Endothelial cell of umbilical vein (primary cell): ENCODE measurements around the gene SYNGR3. TPM values are rescaled to one million over a fixed set of nuclear protein-coding genes. Genes with fewer than 3 reads are reported as not detected.

Experiments used
- BruUV-seq: library from RNA; stranded (reverse); fragments of 400-500 nt; replicated peaks from 2 replicates; lab custom pipeline; 2021; lab: Mats Ljungman, UMichigan
- CTCF ChIA-PET: fragments of 300-600, 350-600 bp; sonication (Branson Sonifier 250); formaldehyde crosslinking; loops from one replicate; lab custom pipeline; 2021; ENCODE audit warnings: antibody characterized with exemption, inconsistent platforms; lab: Charles Lee
- POLR2A ChIA-PET: fragments of 300-600, 350-600 bp; sonication (Branson Sonifier 250); formaldehyde crosslinking; loops from one replicate; lab custom pipeline; 2021; ENCODE audit warnings: antibody characterized with exemption, inconsistent platforms; lab: Charles Lee
- DNase-seq: peaks from one replicate; pipeline ENCODE4 v3.0.0-alpha.2; 2011; ENCODE audit warnings: low read depth, low spot score
- FAIRE-seq: peaks from 2 replicates; lab custom pipeline; 2011; peaks lifted over from hg19 to GRCh38; lab: Jason Lieb, UNC
- H2AFZ ChIP-seq: 2 replicates; pipeline ENCODE4 v1.6.0; 2012; ENCODE audit warnings: low read depth, low read length, control low read depth, inconsistent platforms
- H3K27ac ChIP-seq: 2 replicates; pipeline ENCODE4 v1.5.1; 2011; ENCODE audit warnings: low read depth, mild to moderate bottlenecking, control low read depth, low read length, moderate library complexity; ENCODE audit not compliant: insufficient read depth
- H3K27me3 ChIP-seq, 2 experiments: 2 replicates each; pipeline versions ENCODE4 v1.6.0 to v1.6.1; 2011; ENCODE audit warnings: low read length in 2 of 2, mixed read lengths in 1 of 2; ENCODE audit not compliant: control insufficient read depth in 2 of 2, insufficient read depth in 2 of 2
- H3K36me3 ChIP-seq, 2 experiments: 2 replicates in 1 of 2; 3 replicates in 1 of 2; pipeline ENCODE4 v1.5.1; 2011; ENCODE audit warnings: low read length in 2 of 2, mild to moderate bottlenecking in 1 of 2, moderate library complexity in 1 of 2; ENCODE audit not compliant: control insufficient read depth in 2 of 2, insufficient read depth in 2 of 2; ENCODE audit errors: extremely low read depth in 1 of 2
- H3K4me1 ChIP-seq: 3 replicates; pipeline ENCODE4 v1.5.1; 2011; ENCODE audit warnings: mild to moderate bottlenecking, low read length; ENCODE audit not compliant: control insufficient read depth, insufficient read depth; ENCODE audit errors: extremely low read depth
- H3K4me2 ChIP-seq: 2 replicates; pipeline ENCODE4 v1.6.1; 2011; ENCODE audit warnings: low read length, control low read depth, mixed read lengths; ENCODE audit not compliant: insufficient read depth
- H3K4me3 ChIP-seq, 3 experiments: fragments of 200-600 bp in 1 of 3; sonication (generic), shearing (Covaris generic) in 1 of 3; replicated peaks in 1 of 3; 2 replicates each; pipeline ENCODE4 v1.5.1; 2011 to 2016; ENCODE audit warnings: control low read depth in 3 of 3, low read length in 3 of 3, mild to moderate bottlenecking in 2 of 3, inconsistent platforms in 1 of 3, low read depth in 1 of 3, moderate library complexity in 1 of 3; ENCODE audit not compliant: insufficient read depth in 1 of 3
- H3K79me2 ChIP-seq: 2 replicates; pipeline ENCODE4 v1.6.0; 2012; ENCODE audit warnings: low read length, inconsistent platforms; ENCODE audit not compliant: control insufficient read depth, insufficient read depth
- H3K9ac ChIP-seq: replicated peaks from 2 replicates; pipeline ENCODE3; 2011; ENCODE audit warnings: low read length, control low read depth; ENCODE audit not compliant: insufficient read depth; ENCODE audit errors: extremely low read depth
- H3K9me1 ChIP-seq: replicated peaks from 3 replicates; pipeline ENCODE4 v1.6.0; 2011; ENCODE audit warnings: mild to moderate bottlenecking, low read length; ENCODE audit not compliant: control insufficient read depth, insufficient read depth; ENCODE audit errors: extremely low read depth
- H3K9me3 ChIP-seq: replicated peaks from 2 replicates; pipeline ENCODE4 v1.5.1; 2012; ENCODE audit warnings: low read length, inconsistent platforms; ENCODE audit not compliant: control insufficient read depth, insufficient read depth
- H4K20me1 ChIP-seq: replicated peaks from 2 replicates; pipeline ENCODE3; 2011; ENCODE audit warnings: mild to moderate bottlenecking, low read length; ENCODE audit not compliant: control insufficient read depth, insufficient read depth; ENCODE audit errors: extremely low read depth
- EZH2 ChIP-seq: IDR thresholded peaks from 2 replicates; pipeline ENCODE4 v1.6.1; 2012; ENCODE audit warnings: borderline replicate concordance, low read depth, mild to moderate bottlenecking, moderate library complexity, low read length, inconsistent platforms; ENCODE audit not compliant: severe bottlenecking
- FOS ChIP-seq: IDR thresholded peaks from 2 replicates; pipeline ENCODE4 v1.6.1; 2011; ENCODE audit warnings: mild to moderate bottlenecking, low read length, moderate library complexity, borderline replicate concordance; ENCODE audit not compliant: insufficient read depth
- MYC ChIP-seq: IDR thresholded peaks from one replicate; pipeline ENCODE4 v1.6.1; 2011; ENCODE audit warnings: mild to moderate bottlenecking, low read depth, low read length
- POLR2AphosphoS5 ChIP-seq: IDR thresholded peaks from 2 replicates; pipeline ENCODE4 v1.6.1; 2012; ENCODE audit warnings: low read depth, mild to moderate bottlenecking, control low read depth, low read length, moderate library complexity; ENCODE audit not compliant: insufficient read depth
- dilution Hi-C: fragments of 300-500 bp; cut with MboI; formaldehyde crosslinking; loops from one replicate; pipeline ENCODE4 v1.15.0; 2019; ENCODE audit warnings: low sequenced_read_pairs; ENCODE audit not compliant: extremely low pct_ligation_motif_present
- intact Hi-C: fragments of 100-400 bp; cut with micrococcal nuclease; formaldehyde crosslinking; loops from one replicate; pipeline ENCODE4 v1.10.0; 2022
- polyA plus RNA-seq, 4 experiments: library from polyadenylated mRNA; depleted of rRNA in 3 of 4; stranded (reverse) in 3 of 4; unstranded in 1 of 4; fragments of >200 nt; gene quantifications; 2 replicates each; pipeline versions ENCODE4 v1.2.1 to v1.2.3, GENCODE V29; 2011 to 2012; ENCODE audit warnings: missing spikeins in 1 of 4
- small RNA-seq: library from RNA; depleted of rRNA; stranded (forward); fragments of <200 nt; gene quantifications from one replicate; pipeline ENCODE3, GENCODE V24; 2012; ENCODE audit warnings: low replicate concordance, low read depth; ENCODE audit not compliant: insufficient read depth, insufficient read length
- total RNA-seq: library from RNA; stranded (reverse); gene quantifications from 2 replicates; pipeline ENCODE4 v1.2.3, GENCODE V29; 2021

The SYNGR3 gene
- total and polyA plus RNA-seq, 2 donors (not counting 3 experiments of a cell fraction or from before 2014, with no cell fraction given), result 0.95 to 1.4 TPM

DNA sequence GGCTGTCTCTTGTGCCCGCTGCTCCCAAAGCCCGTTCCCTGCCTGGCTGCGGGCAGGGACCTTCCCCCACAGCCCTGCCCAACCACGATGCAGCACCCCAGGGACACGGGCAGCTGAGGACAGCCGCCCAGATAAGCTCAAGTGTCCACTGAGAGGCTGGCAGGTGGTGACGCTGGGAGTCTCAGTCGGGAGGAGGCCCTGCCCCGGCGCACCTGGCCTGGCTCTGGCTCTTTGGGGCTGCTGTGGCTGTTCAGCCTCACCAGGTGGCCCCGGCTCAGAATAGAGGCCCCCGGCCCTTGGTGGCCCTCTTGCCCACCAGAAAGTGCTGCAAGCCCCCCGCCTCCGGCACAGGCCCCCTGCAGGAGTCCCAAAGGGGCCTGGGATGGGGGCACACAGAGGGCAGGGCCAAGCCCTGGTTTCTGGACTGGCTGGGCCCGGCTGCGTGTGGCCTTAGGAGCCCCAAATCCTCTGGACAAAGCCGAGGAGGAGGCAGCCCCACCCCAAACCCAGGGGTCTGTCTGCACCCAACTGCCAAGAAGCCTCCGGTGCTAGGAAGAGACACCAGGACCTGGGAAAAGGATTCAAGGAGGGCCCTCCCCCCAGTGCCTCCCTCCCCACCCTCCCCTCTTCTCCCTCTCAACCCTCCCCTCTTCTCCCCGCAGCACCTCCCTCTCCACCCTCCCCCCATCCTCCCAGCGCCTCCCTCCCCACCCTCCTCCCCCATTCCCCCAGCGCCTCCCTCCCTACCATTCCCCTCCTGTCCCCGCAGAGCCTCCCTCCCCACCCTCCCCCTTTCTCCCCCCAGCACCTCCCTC, 52.6 kb downstream of the SYNGR3 start:
- TF ChIP-seq MYC (no peak), POLR2AphosphoS5 (no peak), EZH2 (no peak)
- H3K4me1 ChIP-seq, result peaks cover 27% of the 10 kb centered on the region
- H3K27ac ChIP-seq, result no peak overlapping the region
- no peak overlapping the region for H2AFZ ChIP-seq
- H4K20me1 ChIP-seq, result no peaks in the 10 kb centered on the region
- H3K9me3 ChIP-seq, result no peaks in the 10 kb centered on the region
- no peak overlapping the region for H3K4me2 ChIP-seq
- no peak overlapping the region for H3K9ac ChIP-seq
- DNase-seq (no peak), FAIRE-seq (no peak)
- H3K27me3 ChIP-seq, result no peaks in the 10 kb centered on the region
- H3K36me3 ChIP-seq, result peaks cover 0 to 6% of the 10 kb centered on the region in 2 experiments
- no peak overlapping the region for H3K4me3 ChIP-seq
- ChIA-PET CTCF (interaction anchor here (3.2 kb wide), 1 partner anchor 10 kb away, joined by 20 read pairs; no protein-coding TSS in a partner anchor), POLR2A (no interaction called here)
- no peaks in the 10 kb centered on the region for H3K9me1 ChIP-seq
- intact Hi-C loops, result no loop called here
- H3K79me2 ChIP-seq, result no peaks in the 10 kb centered on the region
- no TSS peak for BruUV-seq
- dilution Hi-C loops, result loop anchor here (25.0 kb wide), 1 partner anchor 120 kb away; the partner anchor contains the start of gene TRAF7

DNA sequence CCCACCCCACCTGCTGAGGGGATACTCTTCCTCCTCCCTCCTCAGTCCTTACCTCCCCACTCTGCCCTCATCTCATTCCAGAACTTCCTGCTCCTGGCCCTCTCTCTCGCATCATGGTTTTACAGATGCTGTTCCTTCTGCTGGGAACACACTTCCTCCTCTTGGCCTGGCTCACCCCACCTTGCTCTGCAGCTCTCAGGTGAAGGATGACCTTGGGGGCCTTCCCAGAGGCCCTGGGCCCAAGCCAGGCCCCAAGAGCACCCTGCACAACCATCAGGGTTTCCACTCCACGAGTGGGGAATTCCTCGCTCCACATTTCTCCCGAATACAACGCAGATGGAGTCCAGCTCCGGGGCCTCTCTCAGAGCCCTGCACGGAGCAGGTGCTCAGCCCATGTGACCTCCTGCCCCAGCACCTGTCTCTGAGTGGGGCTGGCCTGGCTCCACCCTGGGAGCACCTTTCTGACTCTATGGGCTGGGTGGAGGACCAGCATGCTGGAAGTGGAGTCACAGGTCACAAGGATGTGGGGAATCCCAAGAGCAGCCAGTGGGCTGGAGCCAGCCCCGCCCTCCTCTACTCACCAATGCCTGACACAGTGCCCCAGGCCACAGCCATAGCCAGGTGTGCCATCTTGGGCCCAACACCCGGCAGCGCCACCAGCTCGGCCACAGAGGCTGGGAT, 53.4 kb downstream of the SYNGR3 start:
- Histone ChIP-seq H2AFZ (no peak overlapping the region), H3K4me3 (no peak overlapping the region), H3K79me2 (peaks cover 2% of the 10 kb centered on the region), H3K36me3 (peaks cover 0 to under 1% of the 10 kb centered on the region in 2 experiments), H4K20me1 (no peaks in the 10 kb centered on the region), H3K9me3 (no peaks in the 10 kb centered on the region), H3K4me2 (no peak overlapping the region), H3K9me1 (no peaks in the 10 kb centered on the region), H3K27me3 (no peaks in the 10 kb centered on the region), H3K27ac (no peak overlapping the region), H3K9ac (no peak overlapping the region), H3K4me1 (peaks cover 27% of the 10 kb centered on the region)
- BruUV-seq, result no TSS peak
- CTCF ChIA-PET, result interaction anchor here (3.2 kb wide), 1 partner anchor 10 kb away, joined by 20 read pairs; no protein-coding TSS in a partner anchor
- POLR2A ChIA-PET, result interaction anchor here (1.4 to 2.4 kb wide), 2 partner anchors 48 to 112 kb away, joined by 3 to 8 read pairs; partner anchors contain the start of gene TRAF7
- intact Hi-C loops, result no loop called here
- dilution Hi-C loops, result loop anchor here (25.0 kb wide), 1 partner anchor 119 kb away; the partner anchor contains the start of gene TRAF7
- FAIRE-seq, result no peak
- no peak for DNase-seq
- TF ChIP-seq POLR2AphosphoS5 (no peak), FOS (no peak)

Small RNA genes lying within 50 kb of the gene (small RNA-seq; reads per million reads assigned to genes)
- not detected for gene AC005363.2
- not detected for gene RN7SL219P
- not detected for gene SNORA10
- gene SNORA64, result not detected

Other genes starting within 250 kb of the SYNGR3 start
Only the 30 nearest of the 32 such genes appear.
- gene NME3, start 218.4 kb upstream of the SYNGR3 start, total RNA-seq, result 32.0 and 38.2 TPM in 2 replicates
- gene NME3, start 218.4 kb upstream of the SYNGR3 start, polyA plus RNA-seq, result 74.4 and 133 TPM in 2 replicates
- gene EME2, start 217.2 kb upstream of the SYNGR3 start, total RNA-seq, result 15.2 and 21.4 TPM in 2 replicates
- gene EME2, start 217.2 kb upstream of the SYNGR3 start, polyA plus RNA-seq, result 9.7 and 11.5 TPM in 2 replicates
- 85.2 and 102 TPM in 2 replicates for gene MRPS34, start 216.8 kb upstream of the SYNGR3 start, total RNA-seq
- gene MRPS34, start 216.8 kb upstream of the SYNGR3 start, polyA plus RNA-seq, result 82.1 and 93.8 TPM in 2 replicates
- gene SPSB3, start 207.4 kb upstream of the SYNGR3 start, total RNA-seq, result 39.0 and 40.5 TPM in 2 replicates
- gene SPSB3, start 207.4 kb upstream of the SYNGR3 start, polyA plus RNA-seq, result 86.2 and 107 TPM in 2 replicates
- 55.0 and 58.2 TPM in 2 replicates for gene NUBP2, start 207.0 kb upstream of the SYNGR3 start, total RNA-seq
- 69.6 and 85.4 TPM in 2 replicates for gene NUBP2, start 207.0 kb upstream of the SYNGR3 start, polyA plus RNA-seq
- gene IGFALS, start 196.3 kb upstream of the SYNGR3 start, total RNA-seq, result not detected in 2 replicates
- gene IGFALS, start 196.3 kb upstream of the SYNGR3 start, polyA plus RNA-seq, result 0.03 TPM in 1 of 2 replicates, not detected in the other
- gene HAGH, start 163.1 kb upstream of the SYNGR3 start, total RNA-seq, result 54.3 and 56.4 TPM in 2 replicates
- gene HAGH, start 163.1 kb upstream of the SYNGR3 start, polyA plus RNA-seq, result 84.2 and 122 TPM in 2 replicates
- 27.9 and 44.8 TPM in 2 replicates for gene FAHD1, start 162.8 kb upstream of the SYNGR3 start, total RNA-seq
- 69.2 and 85.0 TPM in 2 replicates for gene FAHD1, start 162.8 kb upstream of the SYNGR3 start, polyA plus RNA-seq
- gene MEIOB, start 117.8 kb upstream of the SYNGR3 start, total RNA-seq, result not detected in 2 replicates
- gene MEIOB, start 117.8 kb upstream of the SYNGR3 start, polyA plus RNA-seq, result 0.04 TPM in 1 of 2 replicates, not detected in the other
- gene HS3ST6, start 71.6 kb upstream of the SYNGR3 start, total RNA-seq, result not detected in 2 replicates
- not detected in 2 replicates for gene HS3ST6, start 71.6 kb upstream of the SYNGR3 start, polyA plus RNA-seq
- 20.7 and 25.0 TPM in 2 replicates for gene MSRB1, start 46.8 kb upstream of the SYNGR3 start, total RNA-seq
- gene MSRB1, start 46.8 kb upstream of the SYNGR3 start, polyA plus RNA-seq, result 42.1 and 54.6 TPM in 2 replicates
- not detected in 2 replicates for gene RPL3L, start 35.3 kb upstream of the SYNGR3 start, total RNA-seq
- gene RPL3L, start 35.3 kb upstream of the SYNGR3 start, polyA plus RNA-seq, result not detected in 2 replicates
- 124 and 144 TPM in 2 replicates for gene NDUFB10, start 30.4 kb upstream of the SYNGR3 start, total RNA-seq
- gene NDUFB10, start 30.4 kb upstream of the SYNGR3 start, polyA plus RNA-seq, result 167 and 192 TPM in 2 replicates
- gene RPS2, start 25.1 kb upstream of the SYNGR3 start, total RNA-seq, result 2,793 and 3,036 TPM in 2 replicates
- gene RPS2, start 25.1 kb upstream of the SYNGR3 start, polyA plus RNA-seq, result 9,021 and 12,733 TPM in 2 replicates
- not detected in 2 replicates for gene RNF151, start 23.1 kb upstream of the SYNGR3 start, total RNA-seq
- gene RNF151, start 23.1 kb upstream of the SYNGR3 start, polyA plus RNA-seq, result not detected in 2 replicates
- 42.2 and 42.3 TPM in 2 replicates for gene TBL3, start 17.9 kb upstream of the SYNGR3 start, total RNA-seq
- gene TBL3, start 17.9 kb upstream of the SYNGR3 start, polyA plus RNA-seq, result 77.1 and 80.6 TPM in 2 replicates
- 0.60 TPM in 1 of 2 replicates, not detected in the other for gene NOXO1, start 8.5 kb upstream of the SYNGR3 start, total RNA-seq
- gene NOXO1, start 8.5 kb upstream of the SYNGR3 start, polyA plus RNA-seq, result 0.37 and 0.40 TPM in 2 replicates
- 29.9 and 30.5 TPM in 2 replicates for gene GFER, start 5.8 kb upstream of the SYNGR3 start, total RNA-seq
- gene GFER, start 5.8 kb upstream of the SYNGR3 start, polyA plus RNA-seq, result 13.7 and 26.0 TPM in 2 replicates
- 60.5 and 67.0 TPM in 2 replicates for gene ZNF598, start 19.9 kb downstream of the SYNGR3 start, total RNA-seq
- gene ZNF598, start 19.9 kb downstream of the SYNGR3 start, polyA plus RNA-seq, result 43.3 TPM in 2 replicates
- 3.3 and 3.9 TPM in 2 replicates for gene NPW, start 29.8 kb downstream of the SYNGR3 start, total RNA-seq
- 0.84 and 1.8 TPM in 2 replicates for gene NPW, start 29.8 kb downstream of the SYNGR3 start, polyA plus RNA-seq
- gene NHERF2, start 36.9 kb downstream of the SYNGR3 start, total RNA-seq, result 71.2 and 77.7 TPM in 2 replicates
- 65.2 and 84.5 TPM in 2 replicates for gene NHERF2, start 36.9 kb downstream of the SYNGR3 start, polyA plus RNA-seq
- gene NTHL1, start 57.9 kb downstream of the SYNGR3 start, total RNA-seq, result 35.3 and 39.8 TPM in 2 replicates
- 65.8 and 77.9 TPM in 2 replicates for gene NTHL1, start 57.9 kb downstream of the SYNGR3 start, polyA plus RNA-seq
- 144 TPM in 2 replicates for gene TSC2, start 58.0 kb downstream of the SYNGR3 start, total RNA-seq
- 87.9 and 116 TPM in 2 replicates for gene TSC2, start 58.0 kb downstream of the SYNGR3 start, polyA plus RNA-seq
- gene PKD1, start 145.9 kb downstream of the SYNGR3 start, total RNA-seq, result 92.1 and 102 TPM in 2 replicates
- gene PKD1, start 145.9 kb downstream of the SYNGR3 start, polyA plus RNA-seq, result 52.5 and 62.3 TPM in 2 replicates
- 0.91 and 1.6 TPM in 2 replicates for gene RAB26, start 158.7 kb downstream of the SYNGR3 start, total RNA-seq
- 2.0 and 3.1 TPM in 2 replicates for gene RAB26, start 158.7 kb downstream of the SYNGR3 start, polyA plus RNA-seq
- 141 and 159 TPM in 2 replicates for gene TRAF7, start 165.8 kb downstream of the SYNGR3 start, total RNA-seq
- gene TRAF7, start 165.8 kb downstream of the SYNGR3 start, polyA plus RNA-seq, result 175 and 191 TPM in 2 replicates
- 0.35 and 0.58 TPM in 2 replicates for gene CASKIN1, start 206.6 kb downstream of the SYNGR3 start, total RNA-seq
- 0.10 and 0.11 TPM in 2 replicates for gene CASKIN1, start 206.6 kb downstream of the SYNGR3 start, polyA plus RNA-seq
- gene MLST8, start 215.5 kb downstream of the SYNGR3 start, total RNA-seq, result 36.9 and 37.0 TPM in 2 replicates
- 129 and 181 TPM in 2 replicates for gene MLST8, start 215.5 kb downstream of the SYNGR3 start, polyA plus RNA-seq
- gene BRICD5, start 220.9 kb downstream of the SYNGR3 start, total RNA-seq, result 8.4 and 10.2 TPM in 2 replicates
- gene BRICD5, start 220.9 kb downstream of the SYNGR3 start, polyA plus RNA-seq, result 5.6 and 9.3 TPM in 2 replicates
- 29.6 and 32.0 TPM in 2 replicates for gene PGP, start 224.9 kb downstream of the SYNGR3 start, total RNA-seq
- gene PGP, start 224.9 kb downstream of the SYNGR3 start, polyA plus RNA-seq, result 28.5 and 40.0 TPM in 2 replicates